ENCODE measurements around the gene TMEM187.

TMEM187 gene

GRCh38 chrX:154023276-154024000 is 50.9 kb downstream of the TMEM187 start:
- POLR2A ChIA-PET, result no interaction called here
- no peak overlapping the region for H3K4me3 ChIP-seq (ENCODE audit: control insufficient read depth in 1 of 7, extremely low read depth in 1 of 7, insufficient read depth in 4 of 7, low read depth in 2 of 7, low read length in 6 of 7)
- H3K27ac ChIP-seq (ENCODE audit: insufficient read depth in 1 of 2, low read depth in 1 of 2, low read length in 2 of 2, poor library complexity in 1 of 2, severe bottlenecking in 2 of 2), result no peak overlapping the region
- H3K9me3 ChIP-seq (ENCODE audit: control extremely low read depth in 1 of 5, control insufficient read depth in 4 of 5, insufficient read depth in 2 of 5, low read depth in 1 of 5, low read length in 4 of 5), result no peaks in the 10 kb centered on the region
- CTCF ChIA-PET, result no interaction called here
- DNase-seq, result no peak
- H3K4me1 ChIP-seq (ENCODE audit: control extremely low read depth in 1 of 4, control insufficient read depth in 4 of 4, insufficient read depth in 4 of 4, low read length in 3 of 4), result peaks cover 0 to 30% (median 22%) of the 10 kb centered on the region in 4 experiments
- peaks cover 0 to 41% (median 0%) of the 10 kb centered on the region in 5 experiments for H3K27me3 ChIP-seq (replicated peaks in 2 of 5; ENCODE audit: control insufficient read depth in 4 of 5, insufficient read depth in 5 of 5, low read length in 4 of 5)
- 93% methylated on average over 27 of the region's 27 CpGs for WGBS (ENCODE audit: insufficient coverage)
- peaks cover 0 to 23% (median 6%) of the 10 kb centered on the region in 4 experiments for H3K36me3 ChIP-seq (ENCODE audit: control insufficient read depth in 4 of 4, insufficient read depth in 4 of 4, low read length in 3 of 4)

- no peak for DNase-seq
- ChIA-PET CTCF (no interaction called here), POLR2A (no interaction called here)
- Histone ChIP-seq H3K27ac (ENCODE audit: insufficient read depth in 1 of 2, low read depth in 1 of 2, low read length in 2 of 2, poor library complexity in 1 of 2, severe bottlenecking in 2 of 2) (no peak overlapping the region), H3K36me3 (ENCODE audit: control insufficient read depth in 4 of 4, insufficient read depth in 4 of 4, low read length in 3 of 4) (peaks cover 0 to 27% (median 7%) of the 10 kb centered on the region in 4 experiments), H3K27me3 (replicated peaks in 2 of 5; ENCODE audit: control insufficient read depth in 4 of 5, insufficient read depth in 5 of 5, low read length in 4 of 5) (peaks cover 0 to 46% (median 0%) of the 10 kb centered on the region in 5 experiments), H3K4me1 (ENCODE audit: control extremely low read depth in 1 of 4, control insufficient read depth in 4 of 4, insufficient read depth in 4 of 4, low read length in 3 of 4) (peaks cover 0 to 23% (median 19%) of the 10 kb centered on the region in 4 experiments), H3K4me3 (ENCODE audit: control insufficient read depth in 1 of 7, extremely low read depth in 1 of 7, insufficient read depth in 4 of 7, low read depth in 2 of 7, low read length in 6 of 7) (no peak overlapping the region), H3K9me3 (ENCODE audit: control extremely low read depth in 1 of 5, control insufficient read depth in 4 of 5, insufficient read depth in 2 of 5, low read depth in 1 of 5, low read length in 4 of 5) (no peaks in the 10 kb centered on the region)
- WGBS (ENCODE audit: insufficient coverage), result 88% methylated on average over 15 of the region's 15 CpGs
Measured at GRCh38 chrX:154024271-154024670, 51.7 kb downstream of the TMEM187 start.

GRCh38 chrX:154025230-154025629 is 52.7 kb downstream of the TMEM187 start:
- H3K27ac ChIP-seq (ENCODE audit: insufficient read depth in 1 of 2, low read depth in 1 of 2, low read length in 2 of 2, poor library complexity in 1 of 2, severe bottlenecking in 2 of 2), result peak overlapping the region in 1 of 2 experiments; percentile 43
- no peak overlapping the region for H3K4me3 ChIP-seq (ENCODE audit: control insufficient read depth in 1 of 7, extremely low read depth in 1 of 7, insufficient read depth in 4 of 7, low read depth in 2 of 7, low read length in 6 of 7)
- peaks cover 0 to 21% (median 18%) of the 10 kb centered on the region in 4 experiments for H3K4me1 ChIP-seq (ENCODE audit: control extremely low read depth in 1 of 4, control insufficient read depth in 4 of 4, insufficient read depth in 4 of 4, low read length in 3 of 4)
- DNase-seq, result no peak
- POLR2A ChIA-PET, result no interaction called here
- H3K9me3 ChIP-seq (ENCODE audit: control extremely low read depth in 1 of 5, control insufficient read depth in 4 of 5, insufficient read depth in 2 of 5, low read depth in 1 of 5, low read length in 4 of 5), result no peaks in the 10 kb centered on the region
- WGBS (ENCODE audit: insufficient coverage), result 70% methylated on average over 6 of the region's 8 CpGs
- peaks cover 0 to 35% (median 11%) of the 10 kb centered on the region in 4 experiments for H3K36me3 ChIP-seq (ENCODE audit: control insufficient read depth in 4 of 4, insufficient read depth in 4 of 4, low read length in 3 of 4)
- CTCF ChIA-PET, result interaction anchor here (1.4 kb wide), 1 partner anchor 24 kb away, joined by 5 read pairs; no protein-coding TSS in a partner anchor
- H3K27me3 ChIP-seq (replicated peaks in 2 of 5; ENCODE audit: control insufficient read depth in 4 of 5, insufficient read depth in 5 of 5, low read length in 4 of 5), result peaks cover 0 to 50% (median 0%) of the 10 kb centered on the region in 5 experiments

GRCh38 chrX:154026136-154027021 is 53.8 kb downstream of the TMEM187 start:
- ChIA-PET POLR2A (no interaction called here), CTCF (interaction anchor here (1.0 to 2.3 kb wide), 4 partner anchors 16 to 23 kb away, joined by 3 to 6 read pairs (median 5); no protein-coding TSS in a partner anchor)
- Histone ChIP-seq H3K27me3 (replicated peaks in 2 of 5; ENCODE audit: control insufficient read depth in 4 of 5, insufficient read depth in 5 of 5, low read length in 4 of 5) (peaks cover 0 to 51% (median 0%) of the 10 kb centered on the region in 5 experiments), H3K27ac (ENCODE audit: insufficient read depth in 1 of 2, low read depth in 1 of 2, low read length in 2 of 2, poor library complexity in 1 of 2, severe bottlenecking in 2 of 2) (no peak overlapping the region), H3K4me1 (ENCODE audit: control extremely low read depth in 1 of 4, control insufficient read depth in 4 of 4, insufficient read depth in 4 of 4, low read length in 3 of 4) (peaks cover 0 to 10% (median 6%) of the 10 kb centered on the region in 4 experiments), H3K4me3 (ENCODE audit: control insufficient read depth in 1 of 7, extremely low read depth in 1 of 7, insufficient read depth in 4 of 7, low read depth in 2 of 7, low read length in 6 of 7) (no peak overlapping the region), H3K9me3 (ENCODE audit: control extremely low read depth in 1 of 5, control insufficient read depth in 4 of 5, insufficient read depth in 2 of 5, low read depth in 1 of 5, low read length in 4 of 5) (no peaks in the 10 kb centered on the region), H3K36me3 (ENCODE audit: control insufficient read depth in 4 of 4, insufficient read depth in 4 of 4, low read length in 3 of 4) (peaks cover 0 to 46% (median 15%) of the 10 kb centered on the region in 4 experiments)
- DNase-seq, result no peak
- WGBS (ENCODE audit: insufficient coverage), result 95% methylated on average over 21 of the region's 21 CpGs

- WGBS (ENCODE audit: insufficient coverage), result 96% methylated on average over 4 of the region's 6 CpGs
- Histone ChIP-seq H3K9me3 (ENCODE audit: control extremely low read depth in 1 of 5, control insufficient read depth in 4 of 5, insufficient read depth in 2 of 5, low read depth in 1 of 5, low read length in 4 of 5) (no peaks in the 10 kb centered on the region), H3K36me3 (ENCODE audit: control insufficient read depth in 4 of 4, insufficient read depth in 4 of 4, low read length in 3 of 4) (peaks cover 3 to 52% (median 18%) of the 10 kb centered on the region in 4 experiments), H3K27me3 (replicated peaks in 2 of 5; ENCODE audit: control insufficient read depth in 4 of 5, insufficient read depth in 5 of 5, low read length in 4 of 5) (peaks cover 0 to 51% (median 0%) of the 10 kb centered on the region in 5 experiments), H3K4me3 (ENCODE audit: control insufficient read depth in 1 of 7, extremely low read depth in 1 of 7, insufficient read depth in 4 of 7, low read depth in 2 of 7, low read length in 6 of 7) (no peak overlapping the region), H3K27ac (ENCODE audit: insufficient read depth in 1 of 2, low read depth in 1 of 2, low read length in 2 of 2, poor library complexity in 1 of 2, severe bottlenecking in 2 of 2) (no peak overlapping the region), H3K4me1 (ENCODE audit: control extremely low read depth in 1 of 4, control insufficient read depth in 4 of 4, insufficient read depth in 4 of 4, low read length in 3 of 4) (peaks cover 0 to 10% (median 4%) of the 10 kb centered on the region in 4 experiments)
- DNase-seq, result no peak
- ChIA-PET POLR2A (no interaction called here), CTCF (interaction anchor here (1.0 to 2.3 kb wide), 5 partner anchors 14 to 61 kb away, joined by 3 to 6 read pairs (median 5); no protein-coding TSS in a partner anchor)
Measured at GRCh38 chrX:154027022-154027402, 54.5 kb downstream of the TMEM187 start.

DNA sequence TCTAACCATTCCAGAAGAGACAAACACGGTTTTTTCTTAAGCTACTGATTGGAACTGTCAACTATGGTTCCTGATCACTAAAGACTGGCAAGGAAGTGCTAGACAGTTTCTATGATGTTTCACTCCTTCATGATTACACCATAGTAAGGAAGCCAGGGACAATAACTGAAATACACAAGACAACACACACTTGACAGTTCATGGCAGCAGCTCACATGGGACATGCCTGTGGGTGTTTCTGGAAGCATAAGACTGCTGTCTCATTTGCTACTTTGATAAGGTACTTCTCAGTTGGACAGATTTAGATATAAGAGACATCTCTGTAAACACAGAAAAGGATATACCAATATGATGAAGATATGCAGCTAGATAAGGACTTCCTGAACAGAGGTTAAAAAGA is 55.4 kb downstream of the TMEM187 start:
- Histone ChIP-seq H3K27ac (ENCODE audit: insufficient read depth in 1 of 2, low read depth in 1 of 2, low read length in 2 of 2, poor library complexity in 1 of 2, severe bottlenecking in 2 of 2) (no peak overlapping the region), H3K27me3 (replicated peaks in 2 of 5; ENCODE audit: control insufficient read depth in 4 of 5, insufficient read depth in 5 of 5, low read length in 4 of 5) (peaks cover 0 to 44% (median 0%) of the 10 kb centered on the region in 5 experiments), H3K4me1 (ENCODE audit: control extremely low read depth in 1 of 4, control insufficient read depth in 4 of 4, insufficient read depth in 4 of 4, low read length in 3 of 4) (peaks cover 0 to 6% (median 1%) of the 10 kb centered on the region in 4 experiments), H3K4me3 (ENCODE audit: control insufficient read depth in 1 of 7, extremely low read depth in 1 of 7, insufficient read depth in 4 of 7, low read depth in 2 of 7, low read length in 6 of 7) (no peak overlapping the region), H3K36me3 (ENCODE audit: control insufficient read depth in 4 of 4, insufficient read depth in 4 of 4, low read length in 3 of 4) (peaks cover 3 to 59% (median 21%) of the 10 kb centered on the region in 4 experiments), H3K9me3 (ENCODE audit: control extremely low read depth in 1 of 5, control insufficient read depth in 4 of 5, insufficient read depth in 2 of 5, low read depth in 1 of 5, low read length in 4 of 5) (no peaks in the 10 kb centered on the region)
- ChIA-PET CTCF (interaction anchor here (1.0 to 2.3 kb wide), 6 partner anchors 8 to 62 kb away, joined by 3 to 6 read pairs (median 4); no protein-coding TSS in a partner anchor), POLR2A (interaction anchor here (0.6 kb wide), 1 partner anchor 66 kb away, joined by 4 read pairs; no protein-coding TSS in a partner anchor)
- DNase-seq, result no peak
- 60% methylated on average over 1 of the region's 1 CpG for WGBS (ENCODE audit: insufficient coverage)

All from common myeloid progenitor, CD34-positive (primary cell).